AG04450 (cell line): ENCODE results near the gene SPATA33. TPM values are rescaled to one million over a fixed set of nuclear protein-coding genes. Genes with fewer than 3 reads are reported as not detected.
A peak's percentile ranks its signal among the peaks of the same experiment; 100 is the strongest.

ENCODE experiments used
- CTCF ChIA-PET: fragments of 300-600, 350-600 bp; formaldehyde crosslinking; extraction: SDS; loops from one replicate; lab custom pipeline; 2022; ENCODE audit warnings: antibody characterized with exemption, inconsistent platforms; lab: Charles Lee
- POLR2A ChIA-PET: fragments of 350-600 bp; formaldehyde crosslinking; extraction: SDS; loops from one replicate; lab custom pipeline; 2021; ENCODE audit warnings: antibody characterized with exemption, inconsistent platforms; lab: Yijun Ruan, JAX
- DNase-seq: peaks from one replicate; pipeline ENCODE4 v3.0.0-alpha.2; 2011; ENCODE audit warnings: low read depth, low spot score
- H3K27ac ChIP-seq: one replicate; pipeline ENCODE4 v1.5.1; 2012; ENCODE audit warnings: low read depth, low read length, control low read depth
- H3K27me3 ChIP-seq: one replicate; pipeline ENCODE4 v1.6.0; 2012; ENCODE audit warnings: low read length; ENCODE audit not compliant: control insufficient read depth, insufficient read depth
- H3K4me3 ChIP-seq: 2 replicates; pipeline ENCODE4 v1.5.1; 2011; ENCODE audit warnings: mild to moderate bottlenecking, low read depth, low read length, control low read depth
- H3K9me3 ChIP-seq: 2 replicates; pipeline ENCODE4 v1.5.1; 2012; ENCODE audit warnings: low read length; ENCODE audit not compliant: control insufficient read depth, insufficient read depth
- CTCF ChIP-seq: IDR thresholded peaks from 2 replicates; pipeline ENCODE4 v1.5.1; 2011; ENCODE audit warnings: low read depth, low read length, control low read depth, inconsistent platforms
- polyA minus RNA-seq: library from RNA; depleted of rRNA, polyadenylated mRNA; stranded (reverse); fragments of >200 nt; gene quantifications from 2 replicates; pipeline ENCODE4 v1.2.3, GENCODE V29; 2011; rRNA and poly(A)+ RNA removed
- polyA plus RNA-seq: library from polyadenylated mRNA; depleted of rRNA; stranded (reverse); fragments of >200 nt; gene quantifications from 2 replicates; pipeline ENCODE4 v1.2.3, GENCODE V29; 2011; rRNA removed

SPATA33 gene
- polyA plus RNA-seq (2.3 and 2.4 TPM in 2 replicates), polyA minus RNA-seq (1.9 and 3.2 TPM in 2 replicates)

GRCh38 chr16:89657442-89658220, at the start of gene SPATA33, which contains the start of gene CHMP1A:
Gene SPATA33 (plus strand): TSS chr16:89657836. CDS start chr16:89657912, 76 bp downstream.
Gene CHMP1A (minus strand): TSS chr16:89657708. CDS start chr16:89657588, 120 bp downstream.
- no peak for TF ChIP-seq CTCF
- DNase-seq, result peak; percentile 50
- CTCF ChIA-PET, result interaction anchor here (0.6 kb wide), 1 partner anchor 16 kb away, joined by 3 read pairs; no protein-coding TSS in a partner anchor
- Histone ChIP-seq H3K27me3 (no peaks in the 10 kb centered on the region), H3K27ac (peak within 1 kb of the TSS; percentile 47), H3K4me3 (peak within 1 kb of the TSS; percentile 93), H3K9me3 (peaks cover 3% of the 10 kb centered on the region; the same call in 1 of the 2 replicates)
- POLR2A ChIA-PET, result interaction anchor here (1.0 to 1.7 kb wide), 3 partner anchors 29 to 92 kb away, joined by 3 to 8 read pairs (median 4); partner anchors contain the start of gene CDK10

GRCh38 chr16:89607937-89608740, 49.5 kb upstream of the SPATA33 start:
- TF ChIP-seq CTCF, result no peak
- H3K4me3 ChIP-seq, result no peak overlapping the region
- no peaks in the 10 kb centered on the region for H3K27me3 ChIP-seq
- CTCF ChIA-PET, result interaction anchor here (1.0 kb wide), 1 partner anchor 33 kb away, joined by 3 read pairs; no protein-coding TSS in a partner anchor
- POLR2A ChIA-PET, result no interaction called here
- H3K27ac ChIP-seq, result no peak overlapping the region
- peaks cover 3% of the 10 kb centered on the region; the same call in 1 of the 2 replicates for H3K9me3 ChIP-seq
- no peak for DNase-seq

GRCh38 chr16:89610108-89610453, 47.6 kb upstream of the SPATA33 start:
- no peak for DNase-seq
- Histone ChIP-seq H3K4me3 (no peak overlapping the region), H3K9me3 (peaks cover 3% of the 10 kb centered on the region; the same call in 1 of the 2 replicates), H3K27ac (no peak overlapping the region), H3K27me3 (no peaks in the 10 kb centered on the region)
- ChIA-PET POLR2A (no interaction called here), CTCF (no interaction called here)
- no peak for TF ChIP-seq CTCF

- no peak overlapping the region for H3K4me3 ChIP-seq
- H3K27ac ChIP-seq, result no peak overlapping the region
- no peak for DNase-seq
- H3K27me3 ChIP-seq, result peaks cover 2% of the 10 kb centered on the region
- no peak for TF ChIP-seq CTCF
- CTCF ChIA-PET, result interaction anchor here (1.5 kb wide), 1 partner anchor 29 kb away, joined by 4 read pairs; no protein-coding TSS in a partner anchor
- POLR2A ChIA-PET, result interaction anchor here (1.5 kb wide), 1 partner anchor 28 kb away, joined by 3 read pairs; no protein-coding TSS in a partner anchor
- peaks cover 6% of the 10 kb centered on the region; the same call in 1 of the 2 replicates for H3K9me3 ChIP-seq
Measured at GRCh38 chr16:89612415-89613166, 45.0 kb upstream of the SPATA33 start.
